ENCODE data around the gene PCDHA10.

The PCDHA10 gene

DNA sequence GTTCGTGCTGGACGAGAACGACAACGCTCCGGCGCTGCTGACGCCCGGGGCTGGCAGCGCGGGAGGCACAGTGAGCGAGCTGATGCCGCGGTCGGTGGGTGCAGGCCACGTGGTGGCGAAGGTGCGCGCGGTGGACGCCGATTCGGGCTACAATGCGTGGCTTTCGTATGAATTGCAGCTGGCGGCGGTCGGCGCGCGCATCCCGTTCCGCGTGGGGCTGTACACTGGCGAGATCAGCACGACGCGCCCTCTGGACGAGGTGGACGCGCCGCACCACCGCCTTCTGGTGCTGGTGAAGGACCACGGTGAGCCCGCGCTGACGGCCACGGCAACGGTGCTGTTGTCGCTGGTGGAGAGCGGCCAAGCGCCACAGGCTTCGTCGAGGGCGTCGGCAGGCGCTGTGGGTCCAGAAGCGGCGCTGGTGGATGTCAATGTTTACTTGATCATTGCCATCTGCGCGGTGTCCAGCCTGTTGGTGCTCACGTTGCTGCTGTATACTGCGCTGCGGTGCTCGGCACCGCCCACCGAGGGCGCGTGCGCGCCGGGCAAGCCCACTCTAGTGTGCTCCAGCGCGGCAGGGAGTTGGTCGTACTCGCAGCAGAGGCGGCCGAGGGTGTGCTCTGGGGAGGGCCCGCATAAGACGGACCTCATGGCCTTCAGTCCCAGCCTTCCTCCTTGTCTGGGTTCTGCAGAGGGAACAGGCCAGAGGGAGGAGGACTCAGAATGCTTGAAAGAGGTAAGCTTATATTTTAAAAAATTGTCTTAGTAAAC lies 28.4 kb downstream of the PCDHA10 start:
- DNase-seq = no peak

DNA sequence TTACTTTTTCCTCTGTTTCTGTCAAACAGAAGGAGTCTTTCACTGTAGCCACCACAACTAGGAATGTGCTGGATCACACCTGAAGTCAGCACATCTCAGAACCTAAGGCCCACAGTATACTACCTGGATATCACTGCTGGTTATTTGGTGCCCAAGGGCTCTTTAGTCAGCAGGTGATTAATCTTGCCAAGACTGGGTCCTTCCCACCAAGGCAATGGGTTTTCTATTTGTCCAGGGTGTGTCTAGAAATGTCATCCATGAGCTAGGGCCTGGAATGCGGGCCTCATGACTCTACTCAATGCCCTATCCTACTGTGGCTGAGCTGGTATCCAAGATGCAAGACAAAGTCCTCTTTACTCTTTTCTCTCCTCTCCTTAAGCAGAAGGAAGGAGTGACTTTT lies 60.6 kb downstream of the PCDHA10 start:
- DNase-seq = no peak

Measured in NCI-H1694 (cell line).